ENCODE data around the gene CRIP2.

The CRIP2 gene

GRCh38 chr14:105460116-105460515, 14.5 kb upstream of the CRIP2 start:
- DNase-seq (ENCODE audit: low read depth): no peak
- no peak overlapping the region for H3K4me3 ChIP-seq (ENCODE audit: control insufficient read depth, low read depth, low read length)
- TF ChIP-seq, protein P1, sequence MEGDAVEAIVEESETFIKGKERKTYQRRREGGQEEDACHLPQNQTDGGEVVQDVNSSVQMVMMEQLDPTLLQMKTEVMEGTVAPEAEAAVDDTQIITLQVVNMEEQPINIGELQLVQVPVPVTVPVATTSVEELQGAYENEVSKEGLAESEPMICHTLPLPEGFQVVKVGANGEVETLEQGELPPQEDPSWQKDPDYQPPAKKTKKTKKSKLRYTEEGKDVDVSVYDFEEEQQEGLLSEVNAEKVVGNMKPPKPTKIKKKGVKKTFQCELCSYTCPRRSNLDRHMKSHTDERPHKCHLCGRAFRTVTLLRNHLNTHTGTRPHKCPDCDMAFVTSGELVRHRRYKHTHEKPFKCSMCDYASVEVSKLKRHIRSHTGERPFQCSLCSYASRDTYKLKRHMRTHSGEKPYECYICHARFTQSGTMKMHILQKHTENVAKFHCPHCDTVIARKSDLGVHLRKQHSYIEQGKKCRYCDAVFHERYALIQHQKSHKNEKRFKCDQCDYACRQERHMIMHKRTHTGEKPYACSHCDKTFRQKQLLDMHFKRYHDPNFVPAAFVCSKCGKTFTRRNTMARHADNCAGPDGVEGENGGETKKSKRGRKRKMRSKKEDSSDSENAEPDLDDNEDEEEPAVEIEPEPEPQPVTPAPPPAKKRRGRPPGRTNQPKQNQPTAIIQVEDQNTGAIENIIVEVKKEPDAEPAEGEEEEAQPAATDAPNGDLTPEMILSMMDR (conservative IDR thresholded peaks at IDR 0.05; ENCODE audit: control insufficient read depth, insufficient read depth, low read depth, low read length): no peak

DNA sequence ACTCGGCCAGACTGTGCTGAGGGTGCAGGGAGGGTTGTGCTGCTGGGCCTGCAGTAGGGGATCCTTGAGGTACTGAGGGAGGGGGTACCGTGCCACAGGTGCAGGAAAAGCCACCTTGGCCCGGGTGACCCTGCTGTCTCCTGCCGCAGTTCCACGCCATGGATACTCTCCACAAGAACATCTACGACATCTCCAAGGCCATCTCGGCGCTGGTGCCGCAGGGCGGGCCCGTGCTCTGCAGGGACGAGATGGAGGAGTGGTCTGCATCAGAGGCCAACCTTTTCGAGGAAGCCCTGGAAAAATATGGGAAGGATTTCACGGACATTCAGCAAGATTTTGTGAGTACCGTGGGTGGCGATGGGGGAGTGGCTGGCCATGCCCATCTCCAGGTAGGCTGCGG, 14.0 kb upstream of the CRIP2 start:
- H3K4me3 ChIP-seq (ENCODE audit: control insufficient read depth, low read depth, low read length): no peak overlapping the region
- TF ChIP-seq, protein P1 (conservative IDR thresholded peaks at IDR 0.05; ENCODE audit: control insufficient read depth, insufficient read depth, low read depth, low read length): no peak
- DNase-seq (ENCODE audit: low read depth): no peak

GRCh38 chr14:105461903-105462302, 12.7 kb upstream of the CRIP2 start:
- TF ChIP-seq, protein P1 (conservative IDR thresholded peaks at IDR 0.05; ENCODE audit: control insufficient read depth, insufficient read depth, low read depth, low read length): no peak
- H3K4me3 ChIP-seq (ENCODE audit: control insufficient read depth, low read depth, low read length): no peak overlapping the region
- no peak for DNase-seq (ENCODE audit: low read depth)

GRCh38 chr14:105464501-105464900, 10.1 kb upstream of the CRIP2 start:
- DNase-seq (ENCODE audit: low read depth): no peak
- TF ChIP-seq, protein P1 (conservative IDR thresholded peaks at IDR 0.05; ENCODE audit: control insufficient read depth, insufficient read depth, low read depth, low read length): no peak

DNA sequence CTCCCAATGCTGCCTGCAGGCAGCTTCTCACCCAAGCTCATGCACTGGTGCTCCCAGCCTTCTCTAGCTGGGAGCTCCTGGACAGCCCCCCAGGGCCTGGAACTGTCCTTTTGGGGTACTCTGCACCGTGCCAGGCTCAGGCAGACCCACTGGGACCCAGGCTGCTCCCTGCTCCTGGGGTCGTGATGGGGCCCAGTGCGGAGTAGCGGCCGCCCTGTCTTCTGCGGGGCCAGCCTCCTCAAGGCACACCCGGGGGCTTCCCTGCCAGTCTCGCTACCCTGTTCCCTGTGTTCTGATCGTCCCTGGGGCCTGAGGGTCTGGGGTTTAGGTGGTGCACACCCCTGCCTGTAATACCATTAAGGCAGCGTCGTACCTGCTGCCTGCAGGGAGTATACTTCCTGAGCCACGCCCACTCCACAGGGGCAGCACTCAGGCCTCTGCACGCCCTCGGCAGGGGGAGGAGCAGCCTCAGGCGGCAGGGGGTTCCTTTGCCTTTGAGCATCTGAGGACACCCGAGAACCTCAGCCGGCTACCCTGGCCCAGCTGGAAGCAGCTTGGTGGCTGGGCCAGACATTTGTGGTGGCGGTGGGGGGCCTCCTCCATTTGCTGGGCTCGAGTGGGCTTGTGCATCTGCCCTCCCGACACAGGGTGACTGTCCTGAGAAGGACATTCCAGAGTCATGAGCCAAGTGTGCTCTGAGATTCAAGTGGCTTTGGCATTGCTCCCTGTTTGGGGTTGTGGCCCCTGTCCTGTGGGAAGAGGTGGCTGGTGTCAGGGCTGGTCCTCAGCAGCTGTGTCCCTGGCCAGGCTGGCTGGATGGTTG, 9.2 kb upstream of the CRIP2 start:
- no peak overlapping the region for H3K4me3 ChIP-seq (ENCODE audit: control insufficient read depth, low read depth, low read length)

More at GRCh38 chr14:105464501-105464900, 10.1 kb upstream of the CRIP2 start:
- no peak overlapping the region for H3K4me3 ChIP-seq (ENCODE audit: control insufficient read depth, low read depth, low read length)

GRCh38 chr14:105466531-105467248, 7.9 kb upstream of the CRIP2 start:
- no peak for DNase-seq (ENCODE audit: low read depth)

More for the DNA sequence above, 9.2 kb upstream of the CRIP2 start:
- TF ChIP-seq, protein P1 (conservative IDR thresholded peaks at IDR 0.05; ENCODE audit: control insufficient read depth, insufficient read depth, low read depth, low read length): no peak
- no peak for DNase-seq (ENCODE audit: low read depth)

More at GRCh38 chr14:105466531-105467248, 7.9 kb upstream of the CRIP2 start:
- no peak overlapping the region for H3K4me3 ChIP-seq (ENCODE audit: control insufficient read depth, low read depth, low read length)
- TF ChIP-seq, protein P1 (conservative IDR thresholded peaks at IDR 0.05; ENCODE audit: control insufficient read depth, insufficient read depth, low read depth, low read length): no peak
